ENCODE data around the gene B9D2.

GRCh38 chr19:41322451-41322850 lies 41.5 kb downstream of the B9D2 start:
- TF ChIP-seq EZH2 (IDR thresholded peaks at IDR 0.05; ENCODE audit: low read length, missing control alignments) (no peak), CTCF (conservative IDR thresholded peaks at IDR 0.05 in 1 of 2, IDR thresholded peaks at IDR 0.05 in 1 of 2; ENCODE audit: low read depth in 1 of 2, low read length in 2 of 2) (no peak)
